Fibroblast of mammary gland (primary cell): Measurements from ENCODE around the gene CDC42EP2.

Experiments
- DNase-seq: peaks from one replicate; pipeline ENCODE4 v3.0.0-alpha.2; 2010; ENCODE audit warnings: low read depth
- H3K4me3 ChIP-seq: 2 replicates; pipeline ENCODE4 v1.5.1; 2011; ENCODE audit warnings: low read depth, mild to moderate bottlenecking, low read length, moderate library complexity; ENCODE audit not compliant: control insufficient read depth
- CTCF ChIP-seq: conservative IDR thresholded peaks from 2 replicates; pipeline ENCODE4 v1.5.1; 2011; ENCODE audit warnings: low read depth, low read length, inconsistent platforms; ENCODE audit not compliant: control insufficient read depth, insufficient read depth

Gene CDC42EP2

GRCh38 chr11:65290448-65291165 is 24.1 kb upstream of the CDC42EP2 start:
- no peak overlapping the region for H3K4me3 ChIP-seq
- DNase-seq = peak; percentile 100
- no peak for TF ChIP-seq CTCF

- peak; percentile 80 for DNase-seq
Measured at GRCh38 chr11:65291613-65292012, 23.1 kb upstream of the CDC42EP2 start.

GRCh38 chr11:65292890-65293289 is 21.8 kb upstream of the CDC42EP2 start:
- TF ChIP-seq CTCF = no peak
- no peak overlapping the region for H3K4me3 ChIP-seq
- no peak for DNase-seq

More at GRCh38 chr11:65291613-65292012, 23.1 kb upstream of the CDC42EP2 start:
- no peak overlapping the region for H3K4me3 ChIP-seq
- TF ChIP-seq CTCF = no peak

GRCh38 chr11:65293909-65294381 is 20.7 kb upstream of the CDC42EP2 start:
- no peak for DNase-seq
- H3K4me3 ChIP-seq = no peak overlapping the region
- TF ChIP-seq CTCF = no peak

- TF ChIP-seq CTCF = no peak
- H3K4me3 ChIP-seq = no peak overlapping the region
Measured at GRCh38 chr11:65295001-65295400, 19.7 kb upstream of the CDC42EP2 start.

GRCh38 chr11:65295571-65296341 is 18.9 kb upstream of the CDC42EP2 start:
- DNase-seq = no peak
- H3K4me3 ChIP-seq = no peak overlapping the region
- TF ChIP-seq CTCF = no peak

More at GRCh38 chr11:65295001-65295400, 19.7 kb upstream of the CDC42EP2 start:
- no peak for DNase-seq
